Left hindlimb (tissue), 1 donor: ENCODE data around the gene AVEN.
"Not testable (repeated sequence)": the region's sequence is repeated elsewhere in the genome, so short reads cannot be mapped to it uniquely, and the experiment has no call there.

ENCODE experiments used
- DNase-seq: peaks from one replicate; pipeline ENCODE4 v3.0.0-alpha.2; 2018

AVEN gene

GRCh38 chr15:33844597-33844996, 194.4 kb downstream of the AVEN start:
- DNase-seq, result no peak

GRCh38 chr15:33844186-33844585, 194.8 kb downstream of the AVEN start:
- no peak for DNase-seq

GRCh38 chr15:33840615-33841014, 198.4 kb downstream of the AVEN start:
- DNase-seq, result no peak

- no peak for DNase-seq
These were observed 199.5 kb downstream of the AVEN start for GRCh38 chr15:33839540-33839939.

- DNase-seq, result no peak
These were observed 201.7 kb downstream of the AVEN start for GRCh38 chr15:33837294-33837693.

GRCh38 chr15:33834892-33835743, 203.9 kb downstream of the AVEN start:
- no peak for DNase-seq

- DNase-seq, result no peak
These were observed 207.4 kb downstream of the AVEN start for GRCh38 chr15:33831646-33832045.

- no peak for DNase-seq
These were observed 208.7 kb downstream of the AVEN start for GRCh38 chr15:33830351-33830750.

- no peak for DNase-seq
These were observed 212.8 kb downstream of the AVEN start for GRCh38 chr15:33826201-33826600.

- no peak for DNase-seq
These were observed 213.6 kb downstream of the AVEN start for GRCh38 chr15:33825453-33825852.

- DNase-seq, result no peak
These were observed 215.9 kb downstream of the AVEN start for GRCh38 chr15:33823119-33823518.

GRCh38 chr15:33822479-33822878, 216.5 kb downstream of the AVEN start:
- no peak for DNase-seq

- not testable (repeated sequence) for DNase-seq
These were observed 219.5 kb downstream of the AVEN start for GRCh38 chr15:33819499-33819898.
